Neural cell (in vitro differentiated cells): Measurements from ENCODE around the gene SSBP3. TPM values are rescaled to one million over a fixed set of nuclear protein-coding genes. Genes with fewer than 3 reads are reported as not detected.

Experiments used
- H2AFZ ChIP-seq: fragments of 200-600, 300-800 bp; sonication (generic), shearing (Covaris generic); 2 replicates; pipeline ENCODE4 v1.6.0; 2014; ENCODE audit warnings: low read depth, mild to moderate bottlenecking, antibody characterized with exemption, low read length, moderate library complexity
- H3F3A ChIP-seq: fragments of 200-600 bp; shearing (Covaris generic); 2 replicates; pipeline ENCODE4 v1.6.1; 2016; ENCODE audit warnings: mild to moderate bottlenecking, moderate library complexity, mixed read lengths, antibody characterized with exemption, low read length; ENCODE audit not compliant: insufficient read depth, poor library complexity, severe bottlenecking
- H3K27ac ChIP-seq: fragments of 200-600, 300-800 bp; sonication (generic), shearing (Covaris generic); 2 replicates; pipeline ENCODE4 v1.5.1; 2014; ENCODE audit warnings: mild to moderate bottlenecking, low read length, moderate library complexity
- H3K27me3 ChIP-seq: fragments of 300-800, 200-600 bp; sonication (generic), shearing (Covaris generic); 2 replicates; pipeline ENCODE4 v1.6.0; 2014; ENCODE audit warnings: mild to moderate bottlenecking, low read depth, low read length, moderate library complexity; ENCODE audit not compliant: insufficient read depth
- H3K36me3 ChIP-seq: fragments of 300-800, 200-600 bp; sonication (generic), shearing (Covaris generic); 2 replicates; pipeline ENCODE4 v1.5.1; 2014; ENCODE audit warnings: mild to moderate bottlenecking, antibody characterized with exemption, low read length, moderate library complexity; ENCODE audit not compliant: insufficient read depth
- H3K4me2 ChIP-seq: fragments of 300-800, 200-600 bp; sonication (generic), shearing (Covaris generic); 2 replicates; pipeline ENCODE4 v1.6.0; 2014; ENCODE audit warnings: mild to moderate bottlenecking, low read length
- H3K4me3 ChIP-seq: fragments of 300-800, 200-600 bp; sonication (generic), shearing (Covaris generic); 2 replicates; pipeline ENCODE4 v1.5.1; 2014; ENCODE audit warnings: mild to moderate bottlenecking, low read length, moderate library complexity
- H3K79me2 ChIP-seq: fragments of 200-600 bp; shearing (Covaris generic); replicated peaks from 2 replicates; pipeline ENCODE4 v1.6.0; 2014; ENCODE audit warnings: mild to moderate bottlenecking, low read length, moderate library complexity; ENCODE audit not compliant: insufficient read depth
- H3K9ac ChIP-seq: fragments of 300-800, 200-600 bp; sonication (generic), shearing (Covaris generic); 2 replicates; pipeline ENCODE4 v1.6.1; 2016; ENCODE audit warnings: mild to moderate bottlenecking, low read length, mixed read lengths
- H3K9me2 ChIP-seq: fragments of 200-600 bp; shearing (Covaris generic); 2 replicates; pipeline ENCODE4 v1.6.1; 2016; ENCODE audit warnings: mild to moderate bottlenecking, low read length, mixed read lengths; ENCODE audit not compliant: insufficient read depth
- H3K9me3 ChIP-seq: fragments of 200-600, 300-800 bp; sonication (generic), shearing (Covaris generic); 2 replicates; pipeline ENCODE4 v1.6.1; 2016; ENCODE audit warnings: mild to moderate bottlenecking, mixed run types, low read length, moderate library complexity, mixed read lengths
- H4K20me1 ChIP-seq: fragments of 200-600 bp; shearing (Covaris generic); 2 replicates; pipeline ENCODE4 v1.6.1; 2016; ENCODE audit warnings: mild to moderate bottlenecking, mixed run types; ENCODE audit not compliant: insufficient read depth
- CTCF ChIP-seq: fragments of 450-650 bp; IDR thresholded peaks from 2 replicates; pipeline ENCODE4 v1.5.1; 2014; ENCODE audit warnings: antibody characterized with exemption, mild to moderate bottlenecking, moderate library complexity; ENCODE audit not compliant: poor library complexity, severe bottlenecking
- EP300 ChIP-seq: fragments of 450-650 bp; conservative IDR thresholded peaks from 2 replicates; pipeline ENCODE4 v1.6.1; 2014; ENCODE audit warnings: antibody characterized with exemption, mild to moderate bottlenecking, moderate library complexity; ENCODE audit not compliant: poor library complexity, severe bottlenecking
- EZH2 ChIP-seq: fragments of 200-600, 300-800 bp; shearing (Covaris generic), sonication (generic); IDR thresholded peaks from 2 replicates; pipeline ENCODE4 v1.6.1; 2014; ENCODE audit warnings: antibody characterized with exemption, low read length, borderline replicate concordance, mild to moderate bottlenecking; ENCODE audit not compliant: insufficient read depth, poor library complexity, severe bottlenecking
- MXI1 ChIP-seq: fragments of 450-650 bp; conservative IDR thresholded peaks from 2 replicates; pipeline ENCODE4 v1.6.1; 2014; ENCODE audit warnings: antibody characterized with exemption, mild to moderate bottlenecking; ENCODE audit not compliant: poor library complexity, severe bottlenecking
- POLR2AphosphoS5 ChIP-seq: IDR thresholded peaks from 2 replicates; pipeline ENCODE4 v1.6.1; 2012
- RAD21 ChIP-seq: fragments of 450-650 bp; conservative IDR thresholded peaks from 2 replicates; pipeline ENCODE4 v1.6.1; 2014; ENCODE audit warnings: antibody characterized with exemption, mild to moderate bottlenecking, moderate library complexity
- REST ChIP-seq: IDR thresholded peaks from 2 replicates; pipeline ENCODE4 v1.6.1; 2012; ENCODE audit warnings: borderline replicate concordance
- SMC3 ChIP-seq: fragments of 450-650 bp; conservative IDR thresholded peaks from 2 replicates; pipeline ENCODE4 v1.6.1; 2014; ENCODE audit warnings: antibody characterized with exemption, mild to moderate bottlenecking, moderate library complexity; ENCODE audit not compliant: poor library complexity
- TAF1 ChIP-seq: IDR thresholded peaks from 2 replicates; pipeline ENCODE4 v1.6.1; 2012; ENCODE audit warnings: low read depth
- polyA plus RNA-seq: library from polyadenylated mRNA; depleted of rRNA; stranded (reverse); fragments of >200 nt; gene quantifications from 2 replicates; pipeline ENCODE4 v1.2.3, GENCODE V29; 2014

SSBP3 gene
- polyA plus RNA-seq, 1 donor from 2014 or later: 77.4 TPM

GRCh38 chr1:54218883-54219687 lies 187.1 kb downstream of the SSBP3 start:
- Histone ChIP-seq H4K20me1 (no peaks in the 10 kb centered on the region), H3K79me2 (no peaks in the 10 kb centered on the region), H3K27me3 (no peaks in the 10 kb centered on the region), H3K9ac (no peak overlapping the region), H3K4me3 (no peak overlapping the region), H3K4me2 (no peak overlapping the region), H3K27ac (no peak overlapping the region), H3K36me3 (peaks cover 9% of the 10 kb centered on the region), H3K9me2 (no peaks in the 10 kb centered on the region), H3K9me3 (no peaks in the 10 kb centered on the region), H3F3A (no peaks in the 10 kb centered on the region), H2AFZ (no peak overlapping the region)
- TF ChIP-seq MXI1 (no peak), EZH2 (no peak), POLR2AphosphoS5 (no peak), SMC3 (no peak), EP300 (no peak), CTCF (no peak), TAF1 (no peak), RAD21 (no peak), REST (no peak)

GRCh38 chr1:54215523-54215922 lies 190.7 kb downstream of the SSBP3 start:
- H3K4me2 ChIP-seq: no peak overlapping the region
- H3K27ac ChIP-seq: no peak overlapping the region
- no peaks in the 10 kb centered on the region for H3K9me2 ChIP-seq
- no peaks in the 10 kb centered on the region for H3F3A ChIP-seq
- no peaks in the 10 kb centered on the region for H3K27me3 ChIP-seq
- no peak overlapping the region for H3K9ac ChIP-seq
- H2AFZ ChIP-seq: no peak overlapping the region
- no peaks in the 10 kb centered on the region for H3K79me2 ChIP-seq
- no peak for TF ChIP-seq REST
- no peak for TF ChIP-seq SMC3
- no peak for TF ChIP-seq MXI1
- TF ChIP-seq TAF1: no peak
- TF ChIP-seq CTCF: no peak
- no peak for TF ChIP-seq RAD21
- TF ChIP-seq EP300: no peak
- TF ChIP-seq EZH2: no peak
- TF ChIP-seq POLR2AphosphoS5: no peak
- H4K20me1 ChIP-seq: no peaks in the 10 kb centered on the region
- peaks cover 9% of the 10 kb centered on the region for H3K36me3 ChIP-seq
- H3K9me3 ChIP-seq: no peaks in the 10 kb centered on the region
- no peak overlapping the region for H3K4me3 ChIP-seq
